ENCODE data around the gene PLCB4.

DNA sequence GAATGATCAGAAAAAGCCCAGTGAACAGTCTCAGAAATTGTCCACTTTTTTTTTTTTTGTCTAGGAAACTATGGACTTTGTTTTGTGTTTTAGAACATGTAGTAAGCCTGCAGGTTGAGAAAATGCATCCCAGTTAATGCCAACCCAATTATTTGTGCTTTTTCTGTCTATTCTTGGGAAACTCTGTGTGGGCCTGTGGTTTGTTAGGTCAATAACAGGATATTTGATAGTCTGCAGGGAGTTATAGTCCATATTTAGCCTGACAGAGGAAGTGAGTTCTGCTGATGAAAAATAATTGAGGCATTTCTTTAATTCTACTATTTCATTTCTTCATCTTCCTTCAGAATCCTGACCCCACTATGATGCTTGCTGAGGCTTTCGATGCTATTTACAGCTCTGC is 291.5 kb downstream of the PLCB4 start:
- TF ChIP-seq, protein P1, sequence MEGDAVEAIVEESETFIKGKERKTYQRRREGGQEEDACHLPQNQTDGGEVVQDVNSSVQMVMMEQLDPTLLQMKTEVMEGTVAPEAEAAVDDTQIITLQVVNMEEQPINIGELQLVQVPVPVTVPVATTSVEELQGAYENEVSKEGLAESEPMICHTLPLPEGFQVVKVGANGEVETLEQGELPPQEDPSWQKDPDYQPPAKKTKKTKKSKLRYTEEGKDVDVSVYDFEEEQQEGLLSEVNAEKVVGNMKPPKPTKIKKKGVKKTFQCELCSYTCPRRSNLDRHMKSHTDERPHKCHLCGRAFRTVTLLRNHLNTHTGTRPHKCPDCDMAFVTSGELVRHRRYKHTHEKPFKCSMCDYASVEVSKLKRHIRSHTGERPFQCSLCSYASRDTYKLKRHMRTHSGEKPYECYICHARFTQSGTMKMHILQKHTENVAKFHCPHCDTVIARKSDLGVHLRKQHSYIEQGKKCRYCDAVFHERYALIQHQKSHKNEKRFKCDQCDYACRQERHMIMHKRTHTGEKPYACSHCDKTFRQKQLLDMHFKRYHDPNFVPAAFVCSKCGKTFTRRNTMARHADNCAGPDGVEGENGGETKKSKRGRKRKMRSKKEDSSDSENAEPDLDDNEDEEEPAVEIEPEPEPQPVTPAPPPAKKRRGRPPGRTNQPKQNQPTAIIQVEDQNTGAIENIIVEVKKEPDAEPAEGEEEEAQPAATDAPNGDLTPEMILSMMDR (conservative IDR thresholded peaks at IDR 0.05; ENCODE audit: low read length): no peak
- TF ChIP-seq EZH2phosphoT487 (IDR thresholded peaks at IDR 0.05; ENCODE audit: borderline replicate concordance, low read depth, low read length): no peak

All from OCI-LY7 (cell line).